SU-DHL-6 (cell line): ENCODE measurements around the gene TLR9.

Experiments
- H2AFZ ChIP-seq: fragments of 200-600 bp; sonication (generic); 2 replicates; pipeline ENCODE4 v1.6.1; 2014; ENCODE audit warnings: low read depth, mild to moderate bottlenecking, moderate library complexity, mixed read lengths, antibody characterized with exemption, low read length; ENCODE audit not compliant: severe bottlenecking
- H3F3A ChIP-seq: fragments of 200-600 bp; shearing (Covaris generic); 2 replicates; pipeline ENCODE4 v1.6.0; 2016; ENCODE audit warnings: antibody characterized with exemption, mild to moderate bottlenecking; ENCODE audit not compliant: insufficient read depth
- H3K27ac ChIP-seq: fragments of 200-600 bp; sonication (generic); 2 replicates; pipeline ENCODE4 v1.5.1; 2016; ENCODE audit warnings: low read depth, mild to moderate bottlenecking, low read length, moderate library complexity, mixed read lengths
- H3K27me3 ChIP-seq: fragments of 200-600 bp; sonication (generic), shearing (Covaris generic); 2 replicates; pipeline ENCODE4 v1.6.0; 2014; ENCODE audit warnings: mild to moderate bottlenecking, low read length
- H3K36me3 ChIP-seq: fragments of 200-600 bp; sonication (generic); 2 replicates; pipeline ENCODE4 v1.6.1; 2014; ENCODE audit warnings: mild to moderate bottlenecking, low read length, mixed read lengths
- H3K4me2 ChIP-seq: fragments of 300-600, 200-600 bp; shearing (Covaris generic), sonication (generic); 2 replicates; pipeline ENCODE4 v1.6.0; 2014; ENCODE audit warnings: low read length, low read depth, mild to moderate bottlenecking; ENCODE audit not compliant: poor library complexity, severe bottlenecking
- H3K4me3 ChIP-seq: fragments of 200-600 bp; sonication (generic); 2 replicates; pipeline ENCODE4 v1.5.1; 2014; ENCODE audit warnings: antibody characterized with exemption, low read length, mild to moderate bottlenecking, mixed read lengths; ENCODE audit not compliant: insufficient read depth, poor library complexity, severe bottlenecking
- H3K79me2 ChIP-seq: fragments of 200-600 bp; sonication (generic); 2 replicates; pipeline ENCODE4 v1.6.1; 2014; ENCODE audit warnings: mild to moderate bottlenecking, low read length, moderate library complexity; ENCODE audit not compliant: insufficient read depth
- H3K9ac ChIP-seq: fragments of 200-600 bp; sonication (generic); 2 replicates; pipeline ENCODE4 v1.7.0; 2014; ENCODE audit warnings: mild to moderate bottlenecking, low read length
- H3K9me2 ChIP-seq: fragments of 200-600 bp; sonication (generic); replicated peaks from 2 replicates; pipeline ENCODE4 v1.6.1; 2014; ENCODE audit warnings: low read length; ENCODE audit not compliant: insufficient read depth
- H3K9me3 ChIP-seq: fragments of 200-600 bp; sonication (generic); 2 replicates; pipeline ENCODE4 v1.6.1; 2014; ENCODE audit warnings: low read length, mixed read lengths; ENCODE audit not compliant: insufficient read depth
- H4K20me1 ChIP-seq: fragments of 200-600 bp; sonication (generic); 2 replicates; pipeline ENCODE4 v1.6.1; 2014; ENCODE audit warnings: low read depth, mild to moderate bottlenecking, antibody characterized with exemption, low read length, moderate library complexity, mixed read lengths
- CTCF ChIP-seq: fragments of 200-600 bp; sonication (generic); IDR thresholded peaks from one replicate; pipeline ENCODE4 v1.5.1; 2017; ENCODE audit warnings: antibody characterized with exemption, mild to moderate bottlenecking, low read length, moderate library complexity; ENCODE audit not compliant: insufficient read depth, poor library complexity, severe bottlenecking
- EZH2phosphoT487 ChIP-seq: fragments of 200-600 bp; sonication (generic), shearing (Covaris generic); conservative IDR thresholded peaks from 2 replicates; pipeline ENCODE4 v1.6.1; 2018; ENCODE audit warnings: mild to moderate bottlenecking, antibody characterized with exemption, low read length, moderate library complexity, mixed read lengths

Gene TLR9

GRCh38 chr3:52247409-52248164 lies 22.1 kb upstream of the TLR9 start:
- Histone ChIP-seq H3K9me2 (no peaks in the 10 kb centered on the region), H3K4me3 (no peak overlapping the region), H3F3A (no peaks in the 10 kb centered on the region), H3K4me2 (no peak overlapping the region), H3K27ac (no peak overlapping the region), H4K20me1 (no peaks in the 10 kb centered on the region), H3K9me3 (no peaks in the 10 kb centered on the region), H3K27me3 (no peaks in the 10 kb centered on the region), H2AFZ (no peak overlapping the region), H3K36me3 (0 out of 2 replicates have a peak, but pooled peaks cover 3% of the 10 kb centered on the region), H3K79me2 (no peaks in the 10 kb centered on the region), H3K9ac (no peak overlapping the region)
- TF ChIP-seq EZH2phosphoT487 (no peak), CTCF (no peak)

- Histone ChIP-seq H3K36me3 (0 out of 2 replicates have a peak, but pooled peaks cover 2% of the 10 kb centered on the region), H3K9me3 (no peaks in the 10 kb centered on the region), H3K9ac (no peak overlapping the region), H3K4me3 (no peak overlapping the region), H4K20me1 (no peaks in the 10 kb centered on the region), H3K79me2 (no peaks in the 10 kb centered on the region), H3K27me3 (no peaks in the 10 kb centered on the region), H2AFZ (no peak overlapping the region), H3K9me2 (no peaks in the 10 kb centered on the region), H3K4me2 (no peak overlapping the region), H3K27ac (no peak overlapping the region), H3F3A (no peaks in the 10 kb centered on the region)
- TF ChIP-seq CTCF: no peak
- no peak for TF ChIP-seq EZH2phosphoT487
Measured at GRCh38 chr3:52246728-52247408, 21.4 kb upstream of the TLR9 start.

DNA sequence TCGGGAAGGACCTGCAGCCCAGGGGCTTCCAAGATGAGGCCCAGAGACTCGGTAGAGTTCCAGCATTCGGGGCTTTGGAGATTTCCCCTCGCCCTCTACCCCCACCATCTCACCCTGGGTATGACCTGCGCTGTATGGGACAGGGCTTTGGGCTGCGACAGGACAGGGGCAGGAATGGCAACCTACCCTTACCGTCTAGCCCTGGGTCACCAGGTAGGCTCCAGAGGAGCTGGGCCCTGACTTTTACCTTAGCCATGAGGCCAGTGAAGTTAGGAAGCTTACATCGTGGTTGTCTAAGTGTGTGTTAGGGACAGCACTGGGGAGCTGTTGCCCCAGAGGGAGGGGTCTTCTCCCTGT lies 20.8 kb upstream of the TLR9 start:
- Histone ChIP-seq H3K27ac (no peak overlapping the region), H2AFZ (no peak overlapping the region)

More for the DNA sequence above, 20.8 kb upstream of the TLR9 start:
- Histone ChIP-seq H3K9ac (peak overlapping the region; percentile 52), H3K79me2 (no peaks in the 10 kb centered on the region), H3K9me2 (no peaks in the 10 kb centered on the region), H3K4me2 (peak overlapping the region; percentile 61), H3F3A (no peaks in the 10 kb centered on the region), H3K27me3 (no peaks in the 10 kb centered on the region), H3K4me3 (peak overlapping the region; percentile 39), H3K9me3 (no peaks in the 10 kb centered on the region), H4K20me1 (no peaks in the 10 kb centered on the region), H3K36me3 (no peaks in the 10 kb centered on the region)
- TF ChIP-seq CTCF: no peak
- TF ChIP-seq EZH2phosphoT487: no peak
